GM12864 (cell line): ENCODE results near the gene FRK.
"Not testable (repeated sequence)": the region's sequence is repeated elsewhere in the genome, so short reads cannot be mapped to it uniquely, and the experiment has no call there.

Experiments used
- DNase-seq: peaks from one replicate; pipeline ENCODE4 v3.0.0-alpha.2; 2011; ENCODE audit warnings: low read depth
- H3K4me3 ChIP-seq: 2 replicates; pipeline ENCODE4 v1.5.1; 2011; ENCODE audit warnings: mild to moderate bottlenecking, low read depth, low read length, control low read depth
- CTCF ChIP-seq: IDR thresholded peaks from 2 replicates; pipeline ENCODE4 v1.5.1; 2011; ENCODE audit warnings: low read depth, mild to moderate bottlenecking, moderate library complexity, low read length, control low read depth, inconsistent platforms; ENCODE audit errors: missing control alignments

The FRK gene

GRCh38 chr6:116047173-116047933, 13.3 kb downstream of the FRK start:
- no peak for DNase-seq
- no peak for TF ChIP-seq CTCF
- H3K4me3 ChIP-seq = no peak overlapping the region

GRCh38 chr6:116046737-116047136, 14.0 kb downstream of the FRK start:
- no peak for TF ChIP-seq CTCF
- DNase-seq = no peak

GRCh38 chr6:116046272-116046671, 14.4 kb downstream of the FRK start:
- not testable (repeated sequence) for H3K4me3 ChIP-seq, DNase-seq

More at GRCh38 chr6:116046737-116047136, 14.0 kb downstream of the FRK start:
- H3K4me3 ChIP-seq = no peak overlapping the region

GRCh38 chr6:116041934-116042333, 18.8 kb downstream of the FRK start:
- no peak for DNase-seq
- TF ChIP-seq CTCF = no peak
- no peak overlapping the region for H3K4me3 ChIP-seq

GRCh38 chr6:116040993-116041392, 19.7 kb downstream of the FRK start:
- TF ChIP-seq CTCF = no peak
- no peak for DNase-seq
- no peak overlapping the region for H3K4me3 ChIP-seq

GRCh38 chr6:116036885-116037284, 23.8 kb downstream of the FRK start:
- no peak overlapping the region for H3K4me3 ChIP-seq
- no peak for DNase-seq
- no peak for TF ChIP-seq CTCF

GRCh38 chr6:116036075-116036773, 24.5 kb downstream of the FRK start:
- DNase-seq = no peak
- no peak overlapping the region for H3K4me3 ChIP-seq
- TF ChIP-seq CTCF = no peak
